GM21576 (cell line): ENCODE measurements around the gene HLA-DMA.

ENCODE experiments used
- ATAC-seq: cut with Tn5 transposase; IDR thresholded peaks from one replicate; pipeline ENCODE4 v1.9.1; 2021; ENCODE audit warnings: mild to moderate bottlenecking, moderate library complexity; ENCODE audit not compliant: unreplicated experiment

HLA-DMA gene

GRCh38 chr6:32974541-32975308, 21.8 kb upstream of the HLA-DMA start:
- no peak for ATAC-seq

GRCh38 chr6:32974016-32974333, 21.1 kb upstream of the HLA-DMA start:
- no peak for ATAC-seq

- ATAC-seq, result no peak
Observed at GRCh38 chr6:32973144-32974015, 20.5 kb upstream of the HLA-DMA start.

- no peak for ATAC-seq
Observed at GRCh38 chr6:32972353-32973143, 19.7 kb upstream of the HLA-DMA start.

- peak; percentile 37 for ATAC-seq
Observed at GRCh38 chr6:32971581-32972352, 18.9 kb upstream of the HLA-DMA start.

- no peak for ATAC-seq
Observed at GRCh38 chr6:32971242-32971580, 18.3 kb upstream of the HLA-DMA start.

- ATAC-seq, result no peak
Observed at GRCh38 chr6:32970413-32971241, 17.7 kb upstream of the HLA-DMA start.

GRCh38 chr6:32969685-32970412, 17.0 kb upstream of the HLA-DMA start:
- no peak for ATAC-seq

GRCh38 chr6:32968867-32969684, 16.2 kb upstream of the HLA-DMA start:
- ATAC-seq, result no peak

- peak; percentile 30 for ATAC-seq
Observed at GRCh38 chr6:32968093-32968866, 15.4 kb upstream of the HLA-DMA start, which contains the start of gene BRD2. Gene BRD2 (plus strand): TSS chr6:32968594. CDS start chr6:32972899, 4,305 bp downstream.

GRCh38 chr6:32967151-32968091, 14.5 kb upstream of the HLA-DMA start:
- no peak for ATAC-seq

- no peak for ATAC-seq
Observed at GRCh38 chr6:32964776-32965175, 11.9 kb upstream of the HLA-DMA start.

GRCh38 chr6:32963866-32964265, 11.0 kb upstream of the HLA-DMA start:
- no peak for ATAC-seq

GRCh38 chr6:32962213-32962826, 9.4 kb upstream of the HLA-DMA start:
- no peak for ATAC-seq

GRCh38 chr6:32960563-32960962, 7.7 kb upstream of the HLA-DMA start:
- no peak for ATAC-seq

GRCh38 chr6:32956176-32956575, 3.3 kb upstream of the HLA-DMA start:
- no peak for ATAC-seq
